ENCODE results near the gene RC3H2.

DNA sequence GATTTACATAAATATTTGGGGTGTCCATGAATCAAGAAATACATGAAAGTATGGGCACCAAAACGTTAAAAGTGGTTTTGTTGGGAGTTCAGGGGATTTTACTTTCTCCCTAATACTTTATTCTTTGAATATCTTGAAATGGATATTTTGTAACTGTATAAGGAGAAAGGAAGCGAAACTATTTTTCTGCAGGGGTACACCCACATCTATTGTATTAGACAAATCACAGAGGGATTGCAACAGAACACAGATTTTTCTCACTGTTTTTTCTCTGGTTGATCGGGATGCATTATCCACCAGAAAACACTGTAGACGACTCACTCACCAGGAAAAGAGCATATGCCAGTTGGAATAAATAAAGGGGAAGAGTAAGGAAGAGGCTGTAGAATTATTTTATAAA lies 34.4 kb upstream of the RC3H2 start:
- TF ChIP-seq, protein P1, sequence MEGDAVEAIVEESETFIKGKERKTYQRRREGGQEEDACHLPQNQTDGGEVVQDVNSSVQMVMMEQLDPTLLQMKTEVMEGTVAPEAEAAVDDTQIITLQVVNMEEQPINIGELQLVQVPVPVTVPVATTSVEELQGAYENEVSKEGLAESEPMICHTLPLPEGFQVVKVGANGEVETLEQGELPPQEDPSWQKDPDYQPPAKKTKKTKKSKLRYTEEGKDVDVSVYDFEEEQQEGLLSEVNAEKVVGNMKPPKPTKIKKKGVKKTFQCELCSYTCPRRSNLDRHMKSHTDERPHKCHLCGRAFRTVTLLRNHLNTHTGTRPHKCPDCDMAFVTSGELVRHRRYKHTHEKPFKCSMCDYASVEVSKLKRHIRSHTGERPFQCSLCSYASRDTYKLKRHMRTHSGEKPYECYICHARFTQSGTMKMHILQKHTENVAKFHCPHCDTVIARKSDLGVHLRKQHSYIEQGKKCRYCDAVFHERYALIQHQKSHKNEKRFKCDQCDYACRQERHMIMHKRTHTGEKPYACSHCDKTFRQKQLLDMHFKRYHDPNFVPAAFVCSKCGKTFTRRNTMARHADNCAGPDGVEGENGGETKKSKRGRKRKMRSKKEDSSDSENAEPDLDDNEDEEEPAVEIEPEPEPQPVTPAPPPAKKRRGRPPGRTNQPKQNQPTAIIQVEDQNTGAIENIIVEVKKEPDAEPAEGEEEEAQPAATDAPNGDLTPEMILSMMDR (IDR thresholded peaks at IDR 0.05; ENCODE audit: low read depth, low read length, missing input control), result no peak
- TF ChIP-seq SP1 (IDR thresholded peaks at IDR 0.05) (no peak), RAD21 (IDR thresholded peaks at IDR 0.05) (no peak), GABPA (IDR thresholded peaks at IDR 0.05 in 1 of 2, conservative IDR thresholded peaks at IDR 0.05 in 1 of 2) (no peak), JUND (IDR thresholded peaks at IDR 0.05) (no peak), FOXA1 (IDR thresholded peaks at IDR 0.05) (no peak), HNF4A (conservative IDR thresholded peaks at IDR 0.05) (no peak)
- TF ChIP-seq, protein P2, sequence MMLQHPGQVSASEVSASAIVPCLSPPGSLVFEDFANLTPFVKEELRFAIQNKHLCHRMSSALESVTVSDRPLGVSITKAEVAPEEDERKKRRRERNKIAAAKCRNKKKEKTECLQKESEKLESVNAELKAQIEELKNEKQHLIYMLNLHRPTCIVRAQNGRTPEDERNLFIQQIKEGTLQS (IDR thresholded peaks at IDR 0.05), result no peak
- TF ChIP-seq, protein P3, sequence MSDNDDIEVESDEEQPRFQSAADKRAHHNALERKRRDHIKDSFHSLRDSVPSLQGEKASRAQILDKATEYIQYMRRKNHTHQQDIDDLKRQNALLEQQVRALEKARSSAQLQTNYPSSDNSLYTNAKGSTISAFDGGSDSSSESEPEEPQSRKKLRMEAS (IDR thresholded peaks at IDR 0.05), result no peak

All from liver (tissue), 3 donors.